HepG2 (cell line): Measurements from ENCODE around the gene GDPD5. TPM values are rescaled to one million over a fixed set of nuclear protein-coding genes. Genes with fewer than 3 reads are reported as not detected.

Source experiments
- ATAC-seq: fragments of 200-7000 bp; cut with Tn5 transposase; 3 replicates; pipeline ENCODE4 v1.9.1; 2020; ENCODE audit warnings: mild to moderate bottlenecking, moderate library complexity
- BruUV-seq: library from RNA; stranded (reverse); fragments of 400-500 nt; replicated peaks from 2 replicates; lab custom pipeline; 2021; lab: Mats Ljungman, UMichigan
- CTCF ChIA-PET: fragments of 300-600 bp; formaldehyde crosslinking; extraction: SDS; loops from one replicate; lab custom pipeline; 2021; ENCODE audit warnings: low total read pairs, inconsistent platforms, low intra/inter-chr PET ratio; lab: Yijun Ruan, JAX
- POLR2A ChIA-PET: fragments of 350-600 bp; sonication (Branson Sonifier 250); formaldehyde crosslinking; loops from one replicate; lab custom pipeline; 2020; ENCODE audit warnings: antibody characterized with exemption, inconsistent platforms; lab: Yijun Ruan, JAX
- DNase-seq: peaks from one replicate; pipeline ENCODE4 v3.0.0-alpha.2; 2015; ENCODE audit warnings: low spot score
- FAIRE-seq: peaks from 3 replicates; lab custom pipeline; 2011; peaks lifted over from hg19 to GRCh38; lab: Jason Lieb, UNC
- H2AFZ ChIP-seq: one replicate; pipeline ENCODE4 v1.6.1; 2011; ENCODE audit warnings: low read length, inconsistent platforms
- H3K27ac ChIP-seq: fragments of 300-600 bp; 3 replicates; pipeline ENCODE4 v1.8.0; 2011; ENCODE audit warnings: mixed run types, mild to moderate bottlenecking, mixed read lengths, low read length, inconsistent platforms; ENCODE audit not compliant: insufficient read depth; ENCODE audit errors: extremely low read length
- H3K27me3 ChIP-seq, 2 experiments: fragments of 200-600 bp in 1 of 2; 2 replicates in 1 of 2; 3 replicates in 1 of 2; pipeline versions ENCODE4 v1.6.0 to v1.8.0; 2011; ENCODE audit warnings: low read length in 2 of 2, mild to moderate bottlenecking in 2 of 2, moderate library complexity in 2 of 2, inconsistent platforms in 1 of 2; ENCODE audit not compliant: insufficient read depth in 2 of 2, control insufficient read depth in 1 of 2
- H3K36me3 ChIP-seq, 2 experiments: fragments of 200-600 bp in 1 of 2; replicated peaks in 1 of 2; 2 replicates in 1 of 2; 3 replicates in 1 of 2; pipeline versions ENCODE4 v1.5.1 to v1.8.0; 2011; ENCODE audit warnings: low read length in 2 of 2, inconsistent platforms in 1 of 2; ENCODE audit not compliant: insufficient read depth in 2 of 2, control insufficient read depth in 1 of 2
- H3K4me1 ChIP-seq: 2 replicates; pipeline ENCODE4 v1.5.1; 2012; ENCODE audit warnings: low read length, inconsistent platforms; ENCODE audit not compliant: insufficient read depth
- H3K4me2 ChIP-seq: 2 replicates; pipeline ENCODE4 v1.6.0; 2011; ENCODE audit warnings: low read depth, low read length, inconsistent platforms
- H3K4me3 ChIP-seq, 3 experiments: fragments of 200-600 bp in 1 of 3; sonication (generic), shearing (Covaris generic) in 1 of 3; replicated peaks in 1 of 3; 2 replicates each; pipeline ENCODE4 v1.5.1; 2011 to 2016; ENCODE audit warnings: low read length in 3 of 3, inconsistent platforms in 2 of 3, low read depth in 2 of 3, mild to moderate bottlenecking in 2 of 3, control low read depth in 1 of 3, mixed read lengths in 1 of 3; ENCODE audit not compliant: insufficient read depth in 1 of 3
- H3K79me2 ChIP-seq: one replicate; pipeline ENCODE4 v1.6.1; 2011; ENCODE audit warnings: low read length, inconsistent platforms; ENCODE audit not compliant: insufficient read depth
- H3K9ac ChIP-seq: 2 replicates; pipeline ENCODE4 v1.6.0; 2011; ENCODE audit warnings: mild to moderate bottlenecking, low read depth, low read length, inconsistent platforms; ENCODE audit not compliant: insufficient read depth
- H3K9me3 ChIP-seq: 2 replicates; pipeline ENCODE4 v1.5.1; 2012; ENCODE audit warnings: mild to moderate bottlenecking, low read length
- H4K20me1 ChIP-seq: 2 replicates; pipeline ENCODE4 v1.6.0; 2011; ENCODE audit warnings: inconsistent platforms, mild to moderate bottlenecking, low read length, moderate library complexity; ENCODE audit not compliant: insufficient read depth
- ARHGAP35 ChIP-seq: sonication (generic); formaldehyde crosslinking; IDR thresholded peaks from 2 replicates; pipeline ENCODE4 v1.9.0; 2022; ENCODE audit warnings: mild to moderate bottlenecking, inconsistent platforms, moderate library complexity, missing genetic modification reagents, borderline replicate concordance
- ELK4 ChIP-seq: sonication (generic); formaldehyde crosslinking; IDR thresholded peaks from 2 replicates; pipeline ENCODE4 v1.9.0; 2021; ENCODE audit warnings: missing genetic modification reagents, borderline replicate concordance
- MTA3 ChIP-seq: sonication (generic); formaldehyde crosslinking; IDR thresholded peaks from 2 replicates; pipeline ENCODE4 v1.4.0; 2020; ENCODE audit warnings: missing genetic modification reagents
- POLR2AphosphoS2 ChIP-seq: IDR thresholded peaks from 2 replicates; pipeline ENCODE4 v1.6.1; 2011; ENCODE audit warnings: low read depth, low read length, improper control_type of control experiment
- POLR2AphosphoS5 ChIP-seq: IDR thresholded peaks from 2 replicates; pipeline ENCODE4 v1.6.1; 2012; ENCODE audit warnings: low read depth, low read length
- SKIL ChIP-seq: sonication (generic); formaldehyde crosslinking; IDR thresholded peaks from 2 replicates; pipeline ENCODE4 v1.8.0; 2022; ENCODE audit warnings: missing genetic modification reagents, mild to moderate bottlenecking, moderate library complexity, borderline replicate concordance
- SMC3 ChIP-seq: IDR thresholded peaks from 2 replicates; pipeline ENCODE4 v1.6.1; 2011; ENCODE audit warnings: low read length, improper control_type of control experiment
- ZFX ChIP-seq: sonication (generic); formaldehyde crosslinking; IDR thresholded peaks from 2 replicates; pipeline ENCODE4 v1.4.0; 2020; ENCODE audit warnings: mild to moderate bottlenecking, low read depth, missing genetic modification reagents, moderate library complexity
- ZNF160 ChIP-seq: sonication (generic); formaldehyde crosslinking; IDR thresholded peaks from 2 replicates; pipeline ENCODE4 v1.8.0; 2022; ENCODE audit warnings: mild to moderate bottlenecking, inconsistent platforms, missing genetic modification reagents
- ZNF546 ChIP-seq: sonication (generic); formaldehyde crosslinking; conservative IDR thresholded peaks from 2 replicates; pipeline ENCODE4 v1.8.1; 2023; ENCODE audit warnings: mild to moderate bottlenecking, missing genetic modification reagents
- ZNF563 ChIP-seq: sonication (generic); formaldehyde crosslinking; IDR thresholded peaks from 2 replicates; pipeline ENCODE4 v1.8.0; 2022; ENCODE audit warnings: mild to moderate bottlenecking, moderate library complexity, missing genetic modification reagents
- ZNF570 ChIP-seq: sonication (generic); formaldehyde crosslinking; IDR thresholded peaks from 2 replicates; pipeline ENCODE4 v1.4.0; 2020; ENCODE audit warnings: mild to moderate bottlenecking, missing genetic modification reagents, borderline replicate concordance
- ZNF691 ChIP-seq: sonication (generic); formaldehyde crosslinking; IDR thresholded peaks from 2 replicates; pipeline ENCODE4 v1.4.0; 2020; ENCODE audit warnings: missing genetic modification reagents, low read depth, mild to moderate bottlenecking, borderline replicate concordance
- ZNF703 ChIP-seq: sonication (generic); formaldehyde crosslinking; IDR thresholded peaks from 2 replicates; pipeline ENCODE4 v1.5.1; 2020; ENCODE audit warnings: missing genetic modification reagents, mild to moderate bottlenecking, moderate library complexity, borderline replicate concordance
- ZNF839 ChIP-seq: sonication (generic); formaldehyde crosslinking; IDR thresholded peaks from 2 replicates; pipeline ENCODE4 v1.4.0; 2020; ENCODE audit warnings: missing genetic modification reagents, mild to moderate bottlenecking, borderline replicate concordance
- WGBS: methylation state at CpG from one replicate; pipeline ENCODE4 v1.1.6; 2017; ENCODE audit warnings: low lambda C conversion rate; 5-methylcytosine and 5-hydroxymethylcytosine counted together
- in situ Hi-C: cut with HindIII; loops from 2 replicates; pipeline ENCODE4 v1.10.0; 2017; ENCODE audit warnings: low pct_unique_long_range_greater_than_20kb; ENCODE audit not compliant: extremely low pct_ligation_motif_present
- intact Hi-C: fragments of 100-400 bp; cut with micrococcal nuclease; formaldehyde crosslinking; loops from one replicate; pipeline ENCODE4 v1.10.0; 2022; ENCODE audit not compliant: unreplicated experiment
- polyA plus RNA-seq, 8 experiments: library from polyadenylated mRNA; depleted of rRNA in 3 of 8; stranded (reverse) in 7 of 8; unstranded in 1 of 8; fragments of >200 nt; fragmentation: Illumina TruSeq in 4 of 8; extraction: Trizol in 4 of 8; gene quantifications; 2 replicates each; pipeline versions ENCODE4 v1.2.1 to v1.2.3, GENCODE V29; 2011 to 2016; ENCODE audit warnings: low read depth in 4 of 8, missing spikeins in 1 of 8, mixed read lengths in 1 of 8; ENCODE audit not compliant: insufficient read depth in 1 of 8
- total RNA-seq, 5 experiments: library from RNA; depleted of rRNA; stranded (reverse); fragments of >200 nt; fragmentation: Illumina TruSeq; extraction: Trizol; gene quantifications; 2 replicates each; pipeline ENCODE4 v1.2.3, GENCODE V29; 2016; ENCODE audit warnings: low read depth in 1 of 5

GDPD5 gene
- total and polyA plus RNA-seq, 2 of the 13 experiments (the other 11 are each of a cell fraction or from before 2014, with no cell fraction given), result 55.0 to 67.5 TPM

- intact Hi-C loops (no loop called here), in situ Hi-C loops (no loop called here)
- CTCF ChIA-PET, result no interaction called here
- Histone ChIP-seq H3K4me1 (peaks cover 37% of the 10 kb centered on the region), H3K36me3 (peaks cover 0 to under 1% of the 10 kb centered on the region in 2 experiments; a peak in 1 of 5 replicates), H3K4me2 (no peak overlapping the region), H2AFZ (no peak overlapping the region), H3K27ac (no peak overlapping the region), H4K20me1 (no peaks in the 10 kb centered on the region), H3K79me2 (no peaks in the 10 kb centered on the region), H3K9me3 (no peaks in the 10 kb centered on the region), H3K4me3 (no peak overlapping the region), H3K27me3 (peaks cover 3 to 25% of the 10 kb centered on the region in 2 experiments; a peak in 4 of 5 replicates), H3K9ac (no peak overlapping the region)
- 91% methylated on average over 25 of the region's 25 CpGs for WGBS
- ATAC-seq, result no peak
- DNase-seq, result no peak
- TF ChIP-seq ZNF546 (no peak), ELK4 (CRISPR knock-in tag) (no peak), POLR2AphosphoS2 (no peak), ZNF703 (CRISPR knock-in tag) (no peak), ZFX (CRISPR knock-in tag) (no peak), ZNF570 (no peak), ZNF160 (CRISPR knock-in tag) (no peak), MTA3 (no peak), ZNF563 (CRISPR knock-in tag) (no peak), ZNF691 (CRISPR knock-in tag) (no peak), ZNF839 (CRISPR knock-in tag) (no peak), SKIL (CRISPR knock-in tag) (no peak), POLR2AphosphoS5 (no peak), SMC3 (no peak), ARHGAP35 (no peak)
- POLR2A ChIA-PET, result no interaction called here
- FAIRE-seq, result no peak
- BruUV-seq, result no TSS peak
Observed at GRCh38 chr11:75429641-75429901, 96.2 kb downstream of the GDPD5 start.
